GM19467 (cell line): ENCODE data around the gene IGFALS.

Experiments
- ATAC-seq: cut with Tn5 transposase; IDR thresholded peaks from one replicate; pipeline ENCODE4 v1.9.1; 2021; ENCODE audit warnings: mild to moderate bottlenecking, moderate library complexity; ENCODE audit not compliant: unreplicated experiment

The IGFALS gene

DNA sequence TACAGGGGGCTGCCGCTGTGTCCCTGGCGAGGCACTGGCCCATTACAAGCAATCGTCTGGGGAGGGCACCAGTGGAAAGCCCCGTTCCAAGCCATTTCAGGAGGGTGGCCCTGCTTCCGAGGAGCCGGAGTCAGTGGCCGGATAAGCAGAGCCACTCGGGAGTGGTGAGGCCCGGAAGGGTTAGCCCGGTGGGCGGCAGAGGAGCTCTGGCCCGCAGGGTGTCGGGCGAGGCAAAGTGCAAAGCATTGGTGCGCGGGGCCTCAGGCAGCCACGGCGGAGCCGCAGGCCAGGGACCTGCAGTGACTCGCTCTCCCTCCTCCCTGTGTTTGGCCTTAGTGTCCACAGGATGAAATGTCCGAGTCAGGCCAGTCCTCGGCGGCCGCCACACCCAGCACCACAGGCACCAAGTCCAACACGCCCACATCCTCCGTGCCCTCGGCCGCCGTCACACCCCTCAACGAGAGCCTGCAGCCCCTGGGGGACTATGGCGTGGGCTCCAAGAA lies 46.8 kb downstream of the IGFALS start:
- ATAC-seq, result no peak

DNA sequence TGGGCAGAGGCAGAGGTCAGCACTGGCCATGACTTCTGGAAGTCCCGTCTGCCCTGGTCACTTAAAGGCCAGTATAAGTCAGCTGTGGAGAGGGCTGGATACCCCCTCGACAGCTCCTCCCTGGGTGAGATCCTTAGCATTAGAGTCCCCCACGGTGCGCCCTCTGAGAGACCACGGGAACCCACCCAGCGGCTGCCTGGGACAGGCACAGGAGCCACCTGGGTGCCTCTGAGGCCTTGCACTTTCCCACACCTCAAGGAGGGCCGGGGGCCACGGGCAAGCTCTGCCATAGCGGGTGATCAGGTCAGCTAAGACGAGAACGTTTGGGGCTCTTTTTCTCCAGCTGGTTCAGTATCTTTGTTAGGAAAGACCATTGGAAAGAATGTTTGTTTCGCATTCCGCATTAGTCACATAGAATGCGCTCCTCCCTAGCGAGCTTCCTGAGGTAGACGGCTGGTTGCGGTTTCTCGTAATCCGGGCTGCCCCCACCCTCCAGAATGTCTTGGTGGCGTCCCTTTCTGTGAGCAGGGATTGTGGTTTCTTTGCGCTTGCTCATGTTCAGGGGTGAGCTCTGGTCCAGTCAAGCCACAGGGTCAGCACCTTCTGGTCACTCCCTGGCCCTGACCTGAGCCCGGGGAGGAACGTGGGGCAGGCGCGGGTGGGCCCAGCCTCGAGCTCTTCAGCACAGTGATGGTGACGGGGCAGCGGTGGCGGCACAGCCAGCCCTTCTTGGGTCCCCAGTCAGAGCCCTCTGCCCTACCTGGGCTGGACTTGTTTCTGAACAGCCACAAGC lies 47.4 kb downstream of the IGFALS start:
- ATAC-seq, result no peak

DNA sequence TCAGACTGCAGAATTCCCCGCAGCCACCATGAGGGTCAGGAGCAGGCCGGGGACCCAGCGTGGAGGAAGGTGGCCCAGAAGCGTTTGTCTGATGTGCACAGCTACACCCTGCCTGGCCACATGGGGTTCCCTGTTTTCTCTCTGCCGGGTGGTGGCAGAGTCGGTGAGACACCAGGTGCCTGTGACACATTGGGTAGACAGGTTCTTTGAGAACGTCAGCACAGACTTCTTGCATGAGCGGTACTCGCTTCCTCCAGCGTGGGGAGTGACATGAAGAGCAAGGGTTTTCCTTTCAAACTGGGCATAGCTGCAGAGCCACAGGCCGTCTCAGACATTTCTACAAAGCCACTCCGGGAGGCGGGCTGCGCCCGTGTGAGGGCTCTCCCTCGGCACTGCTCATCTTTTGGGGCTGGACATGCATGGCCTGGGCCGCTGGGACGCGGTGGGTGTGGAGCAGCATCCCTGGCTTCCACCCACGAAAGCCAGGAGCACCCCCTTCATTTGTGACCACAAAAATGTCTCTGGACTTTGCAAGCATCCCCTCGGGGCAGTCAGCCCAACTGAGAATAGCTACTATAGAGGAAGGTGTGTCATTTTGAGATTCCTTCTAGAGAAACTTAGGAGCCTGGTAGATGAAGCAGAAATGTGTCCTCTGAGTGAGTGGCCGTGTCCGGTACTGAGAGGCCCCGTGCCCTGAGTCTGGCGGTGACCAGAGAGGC lies 48.2 kb downstream of the IGFALS start:
- no peak for ATAC-seq

DNA sequence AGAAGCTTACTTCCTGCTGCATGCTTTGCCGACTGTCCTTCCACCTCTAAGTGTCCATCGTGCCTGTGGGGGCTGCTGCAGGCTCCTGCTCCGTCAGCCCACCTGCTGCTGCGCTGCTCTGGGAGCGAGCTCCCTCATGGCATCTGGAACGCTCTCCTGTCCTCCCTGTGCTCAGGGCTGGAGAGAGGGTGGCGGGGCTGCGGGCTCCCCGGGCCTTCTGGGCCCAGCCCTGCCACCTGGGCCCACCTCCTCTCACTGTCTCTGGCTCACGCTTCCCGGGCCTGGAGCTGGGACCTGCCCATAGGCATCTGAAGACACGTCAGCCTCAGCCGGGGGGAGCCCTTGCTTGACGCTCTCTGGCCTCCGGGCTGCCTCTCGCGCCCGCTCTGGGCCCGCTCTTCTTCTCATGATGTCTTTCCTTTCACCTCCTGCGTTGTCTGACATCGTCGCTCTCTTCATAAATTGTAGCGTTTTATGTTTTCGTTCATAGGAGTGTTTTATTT lies 49.1 kb downstream of the IGFALS start:
- ATAC-seq, result no peak

DNA sequence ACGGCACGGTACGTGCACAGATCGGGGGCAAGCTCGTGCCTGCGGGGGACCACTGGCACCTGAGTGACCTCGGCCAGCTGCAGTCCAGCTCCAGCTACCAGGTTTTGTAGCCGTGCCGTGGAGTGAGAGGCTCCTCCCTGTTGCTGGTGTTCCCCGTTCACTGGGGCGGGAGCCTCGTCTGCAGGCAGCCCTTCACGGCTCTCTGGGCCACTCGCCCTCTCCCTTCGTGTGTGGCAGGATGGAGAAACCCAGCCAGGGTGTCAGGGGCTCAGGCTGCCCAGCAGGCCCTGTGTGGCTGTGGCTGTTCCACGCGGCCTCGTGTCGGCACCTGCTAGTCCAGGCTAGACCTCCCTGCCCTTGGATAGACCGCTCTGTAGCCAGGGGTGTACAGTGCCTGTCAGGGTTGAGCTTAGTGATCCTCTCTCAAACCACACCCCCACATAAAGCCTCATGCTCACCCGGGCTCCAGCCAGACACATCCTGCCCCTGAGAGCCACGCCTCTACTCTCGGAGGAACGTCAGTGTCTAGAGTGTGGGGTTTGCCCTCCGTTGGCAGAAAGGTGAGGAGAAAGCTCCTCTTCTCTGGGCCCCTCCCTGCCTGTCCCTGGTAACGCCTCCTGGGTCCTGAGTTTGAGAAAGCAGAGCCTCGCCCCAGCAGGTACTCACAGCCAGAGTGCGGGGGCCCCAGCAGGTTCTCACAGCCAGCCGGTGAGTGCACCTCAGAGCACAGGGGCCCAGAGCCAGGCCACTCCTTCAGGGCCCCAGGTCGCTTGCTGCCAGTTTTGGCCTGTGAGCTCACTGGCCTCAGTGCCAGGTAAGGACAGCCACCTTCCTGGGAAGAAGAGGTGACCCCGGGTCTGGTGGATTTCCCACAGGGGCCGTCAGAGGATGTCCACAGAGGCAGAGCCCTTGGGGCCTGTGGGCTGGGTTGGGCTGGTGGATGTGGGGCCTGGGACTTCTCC lies 49.8 kb downstream of the IGFALS start:
- ATAC-seq, result no peak

DNA sequence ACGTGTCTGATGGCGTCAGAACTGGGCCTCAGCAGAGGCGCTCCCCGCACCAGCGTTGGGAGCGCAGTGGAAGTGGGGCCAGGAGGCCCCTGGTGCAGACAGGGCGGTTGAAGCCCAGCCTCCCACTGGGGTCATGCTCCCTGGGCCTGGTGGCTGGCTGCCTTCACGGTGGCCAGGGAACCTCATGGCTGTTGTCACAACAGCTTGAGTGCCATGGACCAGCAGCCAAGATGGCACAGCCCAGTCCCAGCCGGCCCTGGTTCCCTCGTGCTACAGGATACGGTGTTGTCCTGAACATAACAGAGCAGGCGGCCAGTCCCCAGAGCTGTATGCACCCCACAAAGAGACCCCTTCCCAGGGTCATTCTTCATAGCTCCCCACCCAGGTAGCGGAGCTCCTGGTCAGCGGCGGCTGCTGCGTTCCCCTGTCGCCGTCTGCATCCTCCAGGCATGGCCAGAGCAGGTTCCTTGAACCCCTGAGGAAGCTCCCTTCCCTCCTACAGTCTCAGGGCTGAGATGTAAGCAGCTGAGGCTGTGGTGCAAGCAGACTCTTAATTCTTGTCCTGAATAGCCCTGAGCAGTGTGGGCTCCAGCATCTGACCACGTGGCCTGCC lies 51.8 kb downstream of the IGFALS start:
- ATAC-seq, result no peak

DNA sequence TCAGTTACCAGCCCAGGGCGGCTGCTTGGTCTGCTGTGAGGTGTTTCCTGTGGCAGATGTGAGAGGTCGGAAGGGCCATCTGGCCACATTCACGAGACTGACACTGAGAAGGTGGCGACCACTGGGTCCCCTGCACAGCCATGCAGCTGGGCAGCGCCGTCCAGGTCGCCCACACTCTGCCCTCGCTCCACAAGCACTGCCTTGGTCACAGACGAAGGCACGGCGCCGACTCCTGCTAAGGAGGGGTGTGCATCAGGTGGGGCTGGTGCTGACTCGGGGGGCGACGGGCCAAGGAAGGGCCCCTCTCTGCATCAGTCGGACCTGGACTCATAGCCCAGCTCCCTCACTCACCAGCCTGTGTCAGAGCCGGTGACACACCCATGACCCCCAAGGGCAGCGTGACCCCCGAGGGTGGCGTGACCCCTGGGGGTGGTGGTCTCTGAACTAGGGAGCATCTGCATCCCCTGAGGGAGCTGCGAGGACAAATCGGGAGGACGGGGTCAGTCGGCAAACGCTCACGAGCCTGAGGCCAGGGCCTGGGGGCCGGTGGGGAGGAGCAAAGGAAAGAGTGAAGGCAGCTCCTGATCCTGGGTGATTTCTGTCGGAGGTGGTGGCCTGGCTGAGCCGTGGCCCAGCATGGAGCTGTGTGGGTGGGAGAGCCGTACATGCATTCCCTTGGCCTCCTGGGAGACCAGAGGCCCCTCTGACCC lies 52.6 kb downstream of the IGFALS start:
- ATAC-seq, result no peak
